Endothelial cell of umbilical vein (primary cell): ENCODE data around the gene CDC42BPG. TPM values are rescaled to one million over a fixed set of nuclear protein-coding genes. Genes with fewer than 3 reads are reported as not detected.

Experiments
- BruUV-seq: library from RNA; stranded (reverse); fragments of 400-500 nt; replicated peaks from 2 replicates; lab custom pipeline; 2021; lab: Mats Ljungman, UMichigan
- CTCF ChIA-PET: fragments of 300-600, 350-600 bp; sonication (Branson Sonifier 250); formaldehyde crosslinking; loops from one replicate; lab custom pipeline; 2021; ENCODE audit warnings: antibody characterized with exemption, inconsistent platforms; lab: Charles Lee
- POLR2A ChIA-PET: fragments of 300-600, 350-600 bp; sonication (Branson Sonifier 250); formaldehyde crosslinking; loops from one replicate; lab custom pipeline; 2021; ENCODE audit warnings: antibody characterized with exemption, inconsistent platforms; lab: Charles Lee
- DNase-seq: peaks from one replicate; pipeline ENCODE4 v3.0.0-alpha.2; 2011; ENCODE audit warnings: low read depth, low spot score
- FAIRE-seq: peaks from 2 replicates; lab custom pipeline; 2011; peaks lifted over from hg19 to GRCh38; lab: Jason Lieb, UNC
- H2AFZ ChIP-seq: 2 replicates; pipeline ENCODE4 v1.6.0; 2012; ENCODE audit warnings: low read depth, low read length, control low read depth, inconsistent platforms
- H3K27ac ChIP-seq: 2 replicates; pipeline ENCODE4 v1.5.1; 2011; ENCODE audit warnings: low read depth, mild to moderate bottlenecking, control low read depth, low read length, moderate library complexity; ENCODE audit not compliant: insufficient read depth
- H3K27me3 ChIP-seq, 2 experiments: 2 replicates each; pipeline versions ENCODE4 v1.6.0 to v1.6.1; 2011; ENCODE audit warnings: low read length in 2 of 2, mixed read lengths in 1 of 2; ENCODE audit not compliant: control insufficient read depth in 2 of 2, insufficient read depth in 2 of 2
- H3K36me3 ChIP-seq, 2 experiments: 2 replicates in 1 of 2; 3 replicates in 1 of 2; pipeline ENCODE4 v1.5.1; 2011; ENCODE audit warnings: low read length in 2 of 2, mild to moderate bottlenecking in 1 of 2, moderate library complexity in 1 of 2; ENCODE audit not compliant: control insufficient read depth in 2 of 2, insufficient read depth in 2 of 2; ENCODE audit errors: extremely low read depth in 1 of 2
- H3K4me1 ChIP-seq: 3 replicates; pipeline ENCODE4 v1.5.1; 2011; ENCODE audit warnings: mild to moderate bottlenecking, low read length; ENCODE audit not compliant: control insufficient read depth, insufficient read depth; ENCODE audit errors: extremely low read depth
- H3K4me2 ChIP-seq: 2 replicates; pipeline ENCODE4 v1.6.1; 2011; ENCODE audit warnings: low read length, control low read depth, mixed read lengths; ENCODE audit not compliant: insufficient read depth
- H3K4me3 ChIP-seq, 3 experiments: fragments of 200-600 bp in 1 of 3; sonication (generic), shearing (Covaris generic) in 1 of 3; replicated peaks in 1 of 3; 2 replicates each; pipeline ENCODE4 v1.5.1; 2011 to 2016; ENCODE audit warnings: control low read depth in 3 of 3, low read length in 3 of 3, mild to moderate bottlenecking in 2 of 3, inconsistent platforms in 1 of 3, low read depth in 1 of 3, moderate library complexity in 1 of 3; ENCODE audit not compliant: insufficient read depth in 1 of 3
- H3K79me2 ChIP-seq: 2 replicates; pipeline ENCODE4 v1.6.0; 2012; ENCODE audit warnings: low read length, inconsistent platforms; ENCODE audit not compliant: control insufficient read depth, insufficient read depth
- H3K9ac ChIP-seq: replicated peaks from 2 replicates; pipeline ENCODE3; 2011; ENCODE audit warnings: low read length, control low read depth; ENCODE audit not compliant: insufficient read depth; ENCODE audit errors: extremely low read depth
- H3K9me1 ChIP-seq: replicated peaks from 3 replicates; pipeline ENCODE4 v1.6.0; 2011; ENCODE audit warnings: mild to moderate bottlenecking, low read length; ENCODE audit not compliant: control insufficient read depth, insufficient read depth; ENCODE audit errors: extremely low read depth
- H3K9me3 ChIP-seq: replicated peaks from 2 replicates; pipeline ENCODE4 v1.5.1; 2012; ENCODE audit warnings: low read length, inconsistent platforms; ENCODE audit not compliant: control insufficient read depth, insufficient read depth
- H4K20me1 ChIP-seq: replicated peaks from 2 replicates; pipeline ENCODE3; 2011; ENCODE audit warnings: mild to moderate bottlenecking, low read length; ENCODE audit not compliant: control insufficient read depth, insufficient read depth; ENCODE audit errors: extremely low read depth
- EZH2 ChIP-seq: IDR thresholded peaks from 2 replicates; pipeline ENCODE4 v1.6.1; 2012; ENCODE audit warnings: borderline replicate concordance, low read depth, mild to moderate bottlenecking, moderate library complexity, low read length, inconsistent platforms; ENCODE audit not compliant: severe bottlenecking
- FOS ChIP-seq: IDR thresholded peaks from 2 replicates; pipeline ENCODE4 v1.6.1; 2011; ENCODE audit warnings: mild to moderate bottlenecking, low read length, moderate library complexity, borderline replicate concordance; ENCODE audit not compliant: insufficient read depth
- GATA2 ChIP-seq: IDR thresholded peaks from 2 replicates; pipeline ENCODE4 v1.7.0; 2011; ENCODE audit warnings: low read depth, mild to moderate bottlenecking, moderate library complexity, mixed read lengths, low read length; ENCODE audit not compliant: insufficient read length, insufficient read depth
- JUN ChIP-seq: IDR thresholded peaks from 2 replicates; pipeline ENCODE4 v1.6.1; 2011; ENCODE audit warnings: borderline replicate concordance, low read depth; ENCODE audit not compliant: insufficient read length, insufficient read depth
- MYC ChIP-seq: IDR thresholded peaks from one replicate; pipeline ENCODE4 v1.6.1; 2011; ENCODE audit warnings: mild to moderate bottlenecking, low read depth, low read length
- POLR2A ChIP-seq: IDR thresholded peaks from 2 replicates; pipeline ENCODE4 v1.6.1; 2012; ENCODE audit warnings: low read depth, mild to moderate bottlenecking, control low read depth, low read length
- POLR2AphosphoS5 ChIP-seq: IDR thresholded peaks from 2 replicates; pipeline ENCODE4 v1.6.1; 2012; ENCODE audit warnings: low read depth, mild to moderate bottlenecking, control low read depth, low read length, moderate library complexity; ENCODE audit not compliant: insufficient read depth
- dilution Hi-C: fragments of 300-500 bp; cut with MboI; formaldehyde crosslinking; loops from one replicate; pipeline ENCODE4 v1.15.0; 2019; ENCODE audit warnings: low sequenced_read_pairs; ENCODE audit not compliant: extremely low pct_ligation_motif_present
- intact Hi-C: fragments of 100-400 bp; cut with micrococcal nuclease; formaldehyde crosslinking; loops from one replicate; pipeline ENCODE4 v1.10.0; 2022
- polyA plus RNA-seq, 4 experiments: library from polyadenylated mRNA; depleted of rRNA in 3 of 4; stranded (reverse) in 3 of 4; unstranded in 1 of 4; fragments of >200 nt; gene quantifications; 2 replicates each; pipeline versions ENCODE4 v1.2.1 to v1.2.3, GENCODE V29; 2011 to 2012; ENCODE audit warnings: missing spikeins in 1 of 4
- total RNA-seq: library from RNA; stranded (reverse); gene quantifications from 2 replicates; pipeline ENCODE4 v1.2.3, GENCODE V29; 2021
- TF ChIP-seq, protein P1 (sequence below), 2 donors: IDR thresholded peaks; 1 replicate in 1 of 2; 2 replicates in 1 of 2; pipeline ENCODE4 v1.5.1; 2011; ENCODE audit warnings: low read length in 2 of 2, mild to moderate bottlenecking in 2 of 2, moderate library complexity in 2 of 2, control low read depth in 1 of 2, inconsistent platforms in 1 of 2, low read depth in 1 of 2; ENCODE audit not compliant: insufficient read depth in 1 of 2; ENCODE audit errors: extremely low read depth in 1 of 2
- TF ChIP-seq, protein P2 (sequence below): IDR thresholded peaks from 2 replicates; pipeline ENCODE4 v1.6.1; 2011; ENCODE audit not compliant: insufficient read depth, insufficient read length

The CDC42BPG gene
- total and polyA plus RNA-seq, 2 donors (not counting 3 experiments of a cell fraction or from before 2014, with no cell fraction given) = 0.19 to 0.42 TPM

DNA sequence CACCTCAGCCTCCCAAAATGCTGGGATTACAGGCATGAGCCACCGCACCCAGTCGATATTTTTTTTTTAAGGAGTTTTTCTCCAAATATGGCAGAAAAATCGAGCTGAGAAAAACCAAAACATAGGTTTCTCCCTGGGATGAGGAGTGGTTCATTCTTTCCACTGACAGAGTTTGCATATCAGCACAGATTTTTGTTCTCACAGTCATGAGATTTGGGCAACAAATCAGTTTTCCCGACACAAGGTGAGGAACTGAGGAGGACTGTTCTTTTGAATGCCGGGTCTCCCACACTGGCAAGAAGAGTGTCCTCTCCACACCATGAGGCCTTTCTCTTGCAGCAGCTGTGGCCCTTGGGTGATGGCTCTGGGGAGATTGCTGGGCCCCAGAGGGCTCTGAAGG lies 37.8 kb upstream of the CDC42BPG start:
- H3K9me3 ChIP-seq = no peaks in the 10 kb centered on the region
- POLR2A ChIA-PET = no interaction called here
- H3K9me1 ChIP-seq = no peaks in the 10 kb centered on the region
- dilution Hi-C loops = no loop called here
- no peaks in the 10 kb centered on the region for H4K20me1 ChIP-seq
- no peak overlapping the region for H3K4me2 ChIP-seq
- no peak overlapping the region for H2AFZ ChIP-seq
- no peak overlapping the region for H3K4me3 ChIP-seq
- no peaks in the 10 kb centered on the region for H3K27me3 ChIP-seq
- intact Hi-C loops = no loop called here
- H3K36me3 ChIP-seq = no peaks in the 10 kb centered on the region
- TF ChIP-seq MYC (no peak), GATA2 (no peak), POLR2AphosphoS5 (no peak), EZH2 (no peak), JUN (no peak), FOS (no peak), POLR2A (no peak)
- TF ChIP-seq, protein P1, sequence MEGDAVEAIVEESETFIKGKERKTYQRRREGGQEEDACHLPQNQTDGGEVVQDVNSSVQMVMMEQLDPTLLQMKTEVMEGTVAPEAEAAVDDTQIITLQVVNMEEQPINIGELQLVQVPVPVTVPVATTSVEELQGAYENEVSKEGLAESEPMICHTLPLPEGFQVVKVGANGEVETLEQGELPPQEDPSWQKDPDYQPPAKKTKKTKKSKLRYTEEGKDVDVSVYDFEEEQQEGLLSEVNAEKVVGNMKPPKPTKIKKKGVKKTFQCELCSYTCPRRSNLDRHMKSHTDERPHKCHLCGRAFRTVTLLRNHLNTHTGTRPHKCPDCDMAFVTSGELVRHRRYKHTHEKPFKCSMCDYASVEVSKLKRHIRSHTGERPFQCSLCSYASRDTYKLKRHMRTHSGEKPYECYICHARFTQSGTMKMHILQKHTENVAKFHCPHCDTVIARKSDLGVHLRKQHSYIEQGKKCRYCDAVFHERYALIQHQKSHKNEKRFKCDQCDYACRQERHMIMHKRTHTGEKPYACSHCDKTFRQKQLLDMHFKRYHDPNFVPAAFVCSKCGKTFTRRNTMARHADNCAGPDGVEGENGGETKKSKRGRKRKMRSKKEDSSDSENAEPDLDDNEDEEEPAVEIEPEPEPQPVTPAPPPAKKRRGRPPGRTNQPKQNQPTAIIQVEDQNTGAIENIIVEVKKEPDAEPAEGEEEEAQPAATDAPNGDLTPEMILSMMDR (IDR thresholded peaks at IDR 0.05; ENCODE audit: extremely low read depth in 1 of 2, insufficient read depth in 1 of 2, low read depth in 1 of 2, low read length in 2 of 2) = no peak
- TF ChIP-seq, protein P2, sequence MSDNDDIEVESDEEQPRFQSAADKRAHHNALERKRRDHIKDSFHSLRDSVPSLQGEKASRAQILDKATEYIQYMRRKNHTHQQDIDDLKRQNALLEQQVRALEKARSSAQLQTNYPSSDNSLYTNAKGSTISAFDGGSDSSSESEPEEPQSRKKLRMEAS = no peak
- peaks cover 11% of the 10 kb centered on the region for H3K79me2 ChIP-seq
- BruUV-seq = no TSS peak
- no peak for DNase-seq
- CTCF ChIA-PET = interaction anchor here (1.3 to 2.7 kb wide), 5 partner anchors 13 to 132 kb away, joined by 3 to 7 read pairs (median 5); partner anchors contain the start of genes ARL2 and CDC42BPG
- no peak overlapping the region for H3K9ac ChIP-seq
- peaks cover 17% of the 10 kb centered on the region for H3K4me1 ChIP-seq
- FAIRE-seq = no peak
- no peak overlapping the region for H3K27ac ChIP-seq
